ENCODE measurements around the gene HTT.
"Not testable (repeated sequence)": the region's sequence is repeated elsewhere in the genome, so short reads cannot be mapped to it uniquely, and the experiment has no call there.

HTT gene

GRCh38 chr4:3148926-3149325 lies 74.4 kb downstream of the HTT start:
- Histone ChIP-seq H3K4me1 (ENCODE audit: control insufficient read depth in 2 of 2, insufficient read depth in 1 of 2, low read depth in 1 of 2, low read length in 2 of 2) (no peaks in the 10 kb centered on the region), H2BK120ac (ENCODE audit: low read depth, low read length) (no peak overlapping the region), H3K27ac (replicated peaks; ENCODE audit: low read length) (no peak overlapping the region), H4K8ac (ENCODE audit: low read depth, low read length) (no peak overlapping the region), H3K9me3 (replicated peaks in 1 of 2; ENCODE audit: control insufficient read depth in 2 of 2, insufficient read depth in 1 of 2, low read depth in 1 of 2, low read length in 2 of 2) (no peaks in the 10 kb centered on the region), H3K14ac (ENCODE audit: low read length) (no peak overlapping the region), H3K27me3 (ENCODE audit: control insufficient read depth in 3 of 3, insufficient read depth in 3 of 3, low read depth in 1 of 3, low read length in 3 of 3) (no peaks in the 10 kb centered on the region), H3K4ac (ENCODE audit: low read length) (no peak overlapping the region), H3K4me3 (ENCODE audit: low read length in 2 of 2) (no peak overlapping the region), H3K4me2 (ENCODE audit: insufficient read depth, low read length, poor library complexity, severe bottlenecking) (no peak overlapping the region), H2BK15ac (ENCODE audit: low read length) (no peak overlapping the region), H4K91ac (ENCODE audit: low read depth, low read length, poor library complexity) (no peak overlapping the region), H2BK5ac (ENCODE audit: low read length) (no peak overlapping the region), H3K18ac (ENCODE audit: low read length) (no peak overlapping the region), H3K23ac (ENCODE audit: low read depth, low read length, poor library complexity) (no peak overlapping the region), H2AK5ac (ENCODE audit: low read depth, low read length) (no peak overlapping the region), H2AFZ (ENCODE audit: low read length) (no peak overlapping the region), H2BK12ac (ENCODE audit: low read length) (no peak overlapping the region), H3K36me3 (replicated peaks in 1 of 2; ENCODE audit: control insufficient read depth in 2 of 2, insufficient read depth in 2 of 2, low read length in 2 of 2) (peaks cover 36 to 95% of the 10 kb centered on the region in 2 donors), H3K79me1 (ENCODE audit: low read depth, low read length) (peaks cover 2% of the 10 kb centered on the region), H3K9ac (ENCODE audit: low read depth, low read length, poor library complexity) (no peak overlapping the region)
- DNase-seq (ENCODE audit: low spot score): no peak

GRCh38 chr4:3151238-3151637 lies 76.8 kb downstream of the HTT start:
- not testable (repeated sequence) for H3K9me3 ChIP-seq (replicated peaks in 1 of 2; ENCODE audit: control insufficient read depth in 2 of 2, insufficient read depth in 1 of 2, low read depth in 1 of 2, low read length in 2 of 2); DNase-seq (ENCODE audit: low spot score); H3K4ac ChIP-seq (ENCODE audit: low read length); H4K8ac ChIP-seq (ENCODE audit: low read depth, low read length); H3K18ac ChIP-seq (ENCODE audit: low read length); H3K4me2 ChIP-seq (ENCODE audit: insufficient read depth, low read length, poor library complexity, severe bottlenecking); H2BK12ac ChIP-seq (ENCODE audit: low read length); H3K4me1 ChIP-seq (ENCODE audit: control insufficient read depth in 2 of 2, insufficient read depth in 1 of 2, low read depth in 1 of 2, low read length in 2 of 2); H3K27ac ChIP-seq (replicated peaks; ENCODE audit: low read length); H3K4me3 ChIP-seq (ENCODE audit: low read length in 2 of 2); H3K9ac ChIP-seq (ENCODE audit: low read depth, low read length, poor library complexity); H2AK5ac ChIP-seq (ENCODE audit: low read depth, low read length); H3K23ac ChIP-seq (ENCODE audit: low read depth, low read length, poor library complexity); H3K27me3 ChIP-seq (ENCODE audit: control insufficient read depth in 3 of 3, insufficient read depth in 3 of 3, low read depth in 1 of 3, low read length in 3 of 3); H2BK5ac ChIP-seq (ENCODE audit: low read length); H2BK15ac ChIP-seq (ENCODE audit: low read length); H2BK120ac ChIP-seq (ENCODE audit: low read depth, low read length); H3K14ac ChIP-seq (ENCODE audit: low read length); H4K91ac ChIP-seq (ENCODE audit: low read depth, low read length, poor library complexity); H3K79me1 ChIP-seq (ENCODE audit: low read depth, low read length); H2AFZ ChIP-seq (ENCODE audit: low read length)
- no CpG with 5 or more reads among the region's 1 CpG for WGBS, 2 donors (ENCODE audit: extremely low coverage in 2 of 2, insufficient read length in 2 of 2, insufficient replicate concordance in 1 of 2)
- H3K36me3 ChIP-seq (replicated peaks in 1 of 2; ENCODE audit: control insufficient read depth in 2 of 2, insufficient read depth in 2 of 2, low read length in 2 of 2): peaks cover 40 to 92% of the 10 kb centered on the region in 2 donors

- Histone ChIP-seq H4K91ac (ENCODE audit: low read depth, low read length, poor library complexity) (no peak overlapping the region), H2AK5ac (ENCODE audit: low read depth, low read length) (no peak overlapping the region), H3K27me3 (ENCODE audit: control insufficient read depth in 3 of 3, insufficient read depth in 3 of 3, low read depth in 1 of 3, low read length in 3 of 3) (no peaks in the 10 kb centered on the region), H2BK5ac (ENCODE audit: low read length) (no peak overlapping the region), H4K8ac (ENCODE audit: low read depth, low read length) (no peak overlapping the region), H3K27ac (replicated peaks; ENCODE audit: low read length) (no peak overlapping the region), H3K9ac (ENCODE audit: low read depth, low read length, poor library complexity) (no peak overlapping the region), H3K18ac (ENCODE audit: low read length) (no peak overlapping the region), H2BK15ac (ENCODE audit: low read length) (no peak overlapping the region), H3K14ac (ENCODE audit: low read length) (no peak overlapping the region), H2AFZ (ENCODE audit: low read length) (no peak overlapping the region), H3K4me1 (ENCODE audit: control insufficient read depth in 2 of 2, insufficient read depth in 1 of 2, low read depth in 1 of 2, low read length in 2 of 2) (no peaks in the 10 kb centered on the region), H3K4me3 (ENCODE audit: low read length in 2 of 2) (no peak overlapping the region), H3K36me3 (replicated peaks in 1 of 2; ENCODE audit: control insufficient read depth in 2 of 2, insufficient read depth in 2 of 2, low read length in 2 of 2) (peaks cover 32 to 93% of the 10 kb centered on the region in 2 donors), H3K4ac (ENCODE audit: low read length) (no peak overlapping the region), H3K4me2 (ENCODE audit: insufficient read depth, low read length, poor library complexity, severe bottlenecking) (no peak overlapping the region), H2BK12ac (ENCODE audit: low read length) (no peak overlapping the region), H3K9me3 (replicated peaks in 1 of 2; ENCODE audit: control insufficient read depth in 2 of 2, insufficient read depth in 1 of 2, low read depth in 1 of 2, low read length in 2 of 2) (peaks cover 0 to 8% of the 10 kb centered on the region in 2 donors), H3K79me1 (ENCODE audit: low read depth, low read length) (peaks cover 2% of the 10 kb centered on the region), H2BK120ac (ENCODE audit: low read depth, low read length) (no peak overlapping the region), H3K23ac (ENCODE audit: low read depth, low read length, poor library complexity) (no peak overlapping the region)
- no CpG with 5 or more reads among the region's 4 CpGs for WGBS, 2 donors (ENCODE audit: extremely low coverage in 2 of 2, insufficient read length in 2 of 2, insufficient replicate concordance in 1 of 2)
- no peak for DNase-seq (ENCODE audit: low spot score)
These were observed 82.9 kb downstream of the HTT start for GRCh38 chr4:3157366-3157765.

GRCh38 chr4:3158841-3159240 lies 84.4 kb downstream of the HTT start:
- H4K8ac ChIP-seq (ENCODE audit: low read depth, low read length): no peak overlapping the region
- H3K9me3 ChIP-seq (replicated peaks in 1 of 2; ENCODE audit: control insufficient read depth in 2 of 2, insufficient read depth in 1 of 2, low read depth in 1 of 2, low read length in 2 of 2): peaks cover 0 to 8% of the 10 kb centered on the region in 2 donors
- no CpG with 5 or more reads among the region's 7 CpGs for WGBS, 2 donors (ENCODE audit: extremely low coverage in 2 of 2, insufficient read length in 2 of 2, insufficient replicate concordance in 1 of 2)
- H2BK15ac ChIP-seq (ENCODE audit: low read length): no peak overlapping the region
- no peak overlapping the region for H2AFZ ChIP-seq (ENCODE audit: low read length)
- no peak overlapping the region for H2BK5ac ChIP-seq (ENCODE audit: low read length)
- H3K9ac ChIP-seq (ENCODE audit: low read depth, low read length, poor library complexity): no peak overlapping the region
- H3K4me2 ChIP-seq (ENCODE audit: insufficient read depth, low read length, poor library complexity, severe bottlenecking): no peak overlapping the region
- no peak overlapping the region for H3K14ac ChIP-seq (ENCODE audit: low read length)
- H4K91ac ChIP-seq (ENCODE audit: low read depth, low read length, poor library complexity): no peak overlapping the region
- H3K23ac ChIP-seq (ENCODE audit: low read depth, low read length, poor library complexity): no peak overlapping the region
- H3K4ac ChIP-seq (ENCODE audit: low read length): no peak overlapping the region
- no peak overlapping the region for H3K4me3 ChIP-seq (ENCODE audit: low read length in 2 of 2)
- H3K4me1 ChIP-seq (ENCODE audit: control insufficient read depth in 2 of 2, insufficient read depth in 1 of 2, low read depth in 1 of 2, low read length in 2 of 2): no peaks in the 10 kb centered on the region
- DNase-seq (ENCODE audit: low spot score): no peak
- no peak overlapping the region for H2BK12ac ChIP-seq (ENCODE audit: low read length)
- no peak overlapping the region for H3K27ac ChIP-seq (replicated peaks; ENCODE audit: low read length)
- no peaks in the 10 kb centered on the region for H3K27me3 ChIP-seq (ENCODE audit: control insufficient read depth in 3 of 3, insufficient read depth in 3 of 3, low read depth in 1 of 3, low read length in 3 of 3)
- H2BK120ac ChIP-seq (ENCODE audit: low read depth, low read length): no peak overlapping the region
- H3K36me3 ChIP-seq (replicated peaks in 1 of 2; ENCODE audit: control insufficient read depth in 2 of 2, insufficient read depth in 2 of 2, low read length in 2 of 2): peaks cover 32 to 82% of the 10 kb centered on the region in 2 donors
- no peak overlapping the region for H2AK5ac ChIP-seq (ENCODE audit: low read depth, low read length)
- H3K18ac ChIP-seq (ENCODE audit: low read length): no peak overlapping the region
- peaks cover 2% of the 10 kb centered on the region for H3K79me1 ChIP-seq (ENCODE audit: low read depth, low read length)
